ENCODE data around the gene C3. TPM values are rescaled to one million over a fixed set of nuclear protein-coding genes. Genes with fewer than 3 reads are reported as not detected.
"Not testable (repeated sequence)": the region's sequence is repeated elsewhere in the genome, so short reads cannot be mapped to it uniquely, and the experiment has no call there.

The C3 gene
- total and polyA plus RNA-seq, 10 donors, result 5.8 to 182 (median 27.5) TPM

DNA sequence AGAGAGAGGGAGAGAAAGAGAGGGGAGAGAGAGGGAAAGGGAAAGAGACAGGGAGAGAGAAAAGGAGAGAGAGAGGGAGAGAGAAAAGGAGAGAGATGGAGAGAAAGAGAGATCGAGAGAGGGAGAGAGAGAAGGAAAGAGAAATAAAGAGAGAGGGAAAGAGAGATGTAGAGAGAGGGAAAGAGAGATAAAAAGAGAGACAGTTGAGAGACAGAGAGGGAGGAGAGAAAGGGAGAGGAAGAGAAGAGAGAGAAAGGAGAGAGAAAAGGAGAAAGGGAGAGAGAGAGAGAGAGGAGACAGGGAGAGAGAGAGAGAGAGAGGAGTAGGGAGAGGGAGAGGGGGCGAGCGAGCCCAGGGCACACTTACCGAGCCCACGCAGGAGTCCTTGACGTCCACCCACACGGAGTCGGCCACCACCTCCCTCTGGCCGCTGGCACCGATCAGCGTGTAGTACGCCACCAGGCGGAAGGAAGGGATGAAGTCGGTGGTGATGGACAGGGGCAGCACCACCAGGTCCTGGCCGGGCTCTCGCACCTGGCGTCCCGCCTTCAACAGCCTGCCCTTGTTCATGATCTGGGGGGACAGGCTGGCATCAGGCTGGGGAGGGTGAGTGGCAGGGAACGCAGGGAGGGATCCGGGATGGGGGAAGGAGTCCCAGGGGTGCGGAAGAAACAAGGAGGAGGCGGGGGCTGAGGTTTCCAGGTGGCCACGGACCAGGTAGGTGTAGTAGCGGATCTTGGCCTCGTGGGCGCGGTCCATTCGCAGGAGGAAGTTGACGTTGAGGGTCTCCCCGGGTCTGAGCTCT lies 10.0 kb downstream of the C3 start:
- no peaks in the 10 kb centered on the region for H3K9me3 ChIP-seq

DNA sequence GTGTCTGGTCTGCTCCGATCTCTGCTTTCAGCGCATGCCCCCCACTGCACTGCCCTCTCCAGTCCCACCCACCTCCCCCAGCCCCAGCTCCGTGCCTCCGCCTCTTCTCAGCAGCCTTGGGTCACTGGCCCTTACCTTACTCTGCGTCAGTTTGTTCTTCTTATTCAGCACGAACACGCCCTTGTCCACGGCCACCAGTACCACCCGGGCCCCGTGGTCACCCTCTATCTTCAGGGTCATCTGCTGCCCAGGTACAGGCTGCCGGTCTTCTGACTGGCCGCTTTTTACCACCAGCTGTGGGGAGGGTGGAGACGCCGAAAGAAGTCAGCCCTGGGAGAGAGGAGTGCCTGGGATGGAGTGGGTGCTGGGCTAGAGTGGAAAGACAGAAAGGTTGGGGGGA lies 10.9 kb downstream of the C3 start:
- Histone ChIP-seq H3K4me1 (peaks cover 0 to 8% (median 3%) of the 10 kb centered on the region in 6 donors), H3K36me3 (no peaks in the 10 kb centered on the region), H3K4me3 (no peak overlapping the region), H3K9me3 (no peaks in the 10 kb centered on the region), H3K27me3 (replicated peaks in 1 of 7) (peaks cover 0 to 53% (median 19%) of the 10 kb centered on the region in 7 donors), H3K27ac (no peak overlapping the region)
- intact Hi-C loops (cut with DNase I; ENCODE audit: low total_unique reads), result no loop called here
- WGBS, 5 donors, result 41 to 56% (median 54%) methylated on average over 14 of the region's 14 CpGs
- DNase-seq, result peak; percentile 43
- no peak for TF ChIP-seq POLR2A (IDR thresholded peaks at IDR 0.05)
- no peak for TF ChIP-seq POLR2AphosphoS5 (IDR thresholded peaks at IDR 0.05)
- TF ChIP-seq, protein P1, sequence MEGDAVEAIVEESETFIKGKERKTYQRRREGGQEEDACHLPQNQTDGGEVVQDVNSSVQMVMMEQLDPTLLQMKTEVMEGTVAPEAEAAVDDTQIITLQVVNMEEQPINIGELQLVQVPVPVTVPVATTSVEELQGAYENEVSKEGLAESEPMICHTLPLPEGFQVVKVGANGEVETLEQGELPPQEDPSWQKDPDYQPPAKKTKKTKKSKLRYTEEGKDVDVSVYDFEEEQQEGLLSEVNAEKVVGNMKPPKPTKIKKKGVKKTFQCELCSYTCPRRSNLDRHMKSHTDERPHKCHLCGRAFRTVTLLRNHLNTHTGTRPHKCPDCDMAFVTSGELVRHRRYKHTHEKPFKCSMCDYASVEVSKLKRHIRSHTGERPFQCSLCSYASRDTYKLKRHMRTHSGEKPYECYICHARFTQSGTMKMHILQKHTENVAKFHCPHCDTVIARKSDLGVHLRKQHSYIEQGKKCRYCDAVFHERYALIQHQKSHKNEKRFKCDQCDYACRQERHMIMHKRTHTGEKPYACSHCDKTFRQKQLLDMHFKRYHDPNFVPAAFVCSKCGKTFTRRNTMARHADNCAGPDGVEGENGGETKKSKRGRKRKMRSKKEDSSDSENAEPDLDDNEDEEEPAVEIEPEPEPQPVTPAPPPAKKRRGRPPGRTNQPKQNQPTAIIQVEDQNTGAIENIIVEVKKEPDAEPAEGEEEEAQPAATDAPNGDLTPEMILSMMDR (IDR thresholded peaks at IDR 0.05 in 8 of 11, conservative IDR thresholded peaks at IDR 0.05 in 3 of 11), result no peak

More for the DNA sequence above, 10.0 kb downstream of the C3 start:
- Histone ChIP-seq H3K27me3 (replicated peaks in 1 of 7) (peaks cover 0 to 53% (median 19%) of the 10 kb centered on the region in 7 donors), H3K4me3 (peak overlapping the region in 1 of 8 donors; percentile 8), H3K27ac (no peak overlapping the region), H3K4me1 (peaks cover 0 to 8% (median 3%) of the 10 kb centered on the region in 6 donors), H3K36me3 (no peaks in the 10 kb centered on the region)
- 17 to 31% (median 22%) methylated on average over 28 to 30 of the region's 30 CpGs for WGBS, 5 donors
- peak; percentile 74 for DNase-seq
- intact Hi-C loops (cut with DNase I; ENCODE audit: low total_unique reads), result no loop called here
- no peak for TF ChIP-seq POLR2AphosphoS5 (IDR thresholded peaks at IDR 0.05)
- TF ChIP-seq, protein P1 (IDR thresholded peaks at IDR 0.05 in 8 of 11, conservative IDR thresholded peaks at IDR 0.05 in 3 of 11), result peak in 2 of 11 experiments; percentile 8 to 27

DNA sequence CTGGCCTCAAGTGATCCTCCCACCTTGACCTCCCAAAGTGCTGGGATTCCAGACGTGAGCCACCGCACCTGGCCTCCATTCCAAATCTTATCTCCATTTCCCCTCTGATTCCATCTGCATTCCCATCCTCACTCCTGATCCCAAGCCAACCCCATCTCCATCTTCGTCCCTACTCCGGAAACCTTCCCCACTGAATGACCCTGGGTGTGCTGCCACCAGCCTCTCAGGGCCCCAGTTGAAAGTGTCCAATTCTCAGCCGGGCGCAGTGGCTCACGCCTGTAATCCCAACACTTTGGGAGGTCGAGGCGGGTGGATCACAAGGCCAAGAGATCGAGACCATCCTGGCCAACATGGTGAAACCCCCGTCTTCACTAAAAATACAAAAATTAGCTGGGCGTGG lies 11.5 kb downstream of the C3 start:
- H3K4me3 ChIP-seq; H3K36me3 ChIP-seq; H3K27ac ChIP-seq; H3K4me1 ChIP-seq; H3K9me3 ChIP-seq; intact Hi-C loops (cut with DNase I; ENCODE audit: low total_unique reads): not testable (repeated sequence)
- peak; percentile 7 for DNase-seq
- WGBS, 5 donors, result 85 to 93% (median 89%) methylated on average over 12 of the region's 12 CpGs
- peaks cover 0 to 53% (median 19%) of the 10 kb centered on the region in 7 donors for H3K27me3 ChIP-seq (replicated peaks in 1 of 7)

DNA sequence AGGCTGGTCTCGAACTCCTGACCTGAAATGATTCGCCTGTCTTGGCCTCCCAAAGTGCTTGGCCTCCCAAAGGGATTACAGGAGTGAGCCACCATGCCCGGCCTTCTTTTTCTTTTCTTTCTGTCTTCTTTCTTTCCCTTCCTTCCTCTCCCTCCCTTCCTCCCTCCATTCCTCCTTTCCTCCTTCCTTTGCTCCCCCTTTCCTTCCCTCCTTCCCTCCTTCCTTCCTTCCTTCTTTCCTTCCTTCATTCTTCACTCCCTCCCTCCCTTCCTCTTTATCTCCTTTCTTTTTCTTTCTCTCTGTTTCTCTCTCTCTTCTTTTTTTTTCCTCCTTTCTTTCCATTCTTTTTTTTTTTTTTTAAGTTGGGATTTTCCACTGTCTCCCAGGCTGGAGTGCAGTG lies 12.1 kb downstream of the C3 start:
- H3K27ac ChIP-seq, result no peak overlapping the region
- intact Hi-C loops (cut with DNase I; ENCODE audit: low total_unique reads), result no loop called here
- DNase-seq, result no peak
- no peaks in the 10 kb centered on the region for H3K36me3 ChIP-seq
- TF ChIP-seq POLR2AphosphoS5 (IDR thresholded peaks at IDR 0.05) (no peak), POLR2A (IDR thresholded peaks at IDR 0.05) (no peak)
- TF ChIP-seq, protein P1 (IDR thresholded peaks at IDR 0.05 in 8 of 11, conservative IDR thresholded peaks at IDR 0.05 in 3 of 11), result no peak
- no peak overlapping the region for H3K4me3 ChIP-seq
- 74 to 86% (median 78%) methylated on average over 3 of the region's 3 CpGs for whole genome bisulfite sequencing, 5 donors
- H3K9me3 ChIP-seq, result no peaks in the 10 kb centered on the region
- peaks cover 0 to 8% (median 3%) of the 10 kb centered on the region in 6 donors for H3K4me1 ChIP-seq
- H3K27me3 ChIP-seq (replicated peaks in 1 of 7), result peaks cover 0 to 53% (median 19%) of the 10 kb centered on the region in 7 donors

Measured in spleen (tissue), 11 donors.